GM19025 (cell line): ENCODE measurements around the gene RNF150.
A peak's percentile ranks its signal among the peaks of the same experiment; 100 is the strongest.
"Not testable (repeated sequence)": the region's sequence is repeated elsewhere in the genome, so short reads cannot be mapped to it uniquely, and the experiment has no call there.

Experiments
- ATAC-seq: cut with Tn5 transposase; IDR thresholded peaks from one replicate; pipeline ENCODE4 v1.9.1; 2021; ENCODE audit warnings: mild to moderate bottlenecking, low read depth, moderate library complexity; ENCODE audit not compliant: unreplicated experiment

The RNF150 gene

DNA sequence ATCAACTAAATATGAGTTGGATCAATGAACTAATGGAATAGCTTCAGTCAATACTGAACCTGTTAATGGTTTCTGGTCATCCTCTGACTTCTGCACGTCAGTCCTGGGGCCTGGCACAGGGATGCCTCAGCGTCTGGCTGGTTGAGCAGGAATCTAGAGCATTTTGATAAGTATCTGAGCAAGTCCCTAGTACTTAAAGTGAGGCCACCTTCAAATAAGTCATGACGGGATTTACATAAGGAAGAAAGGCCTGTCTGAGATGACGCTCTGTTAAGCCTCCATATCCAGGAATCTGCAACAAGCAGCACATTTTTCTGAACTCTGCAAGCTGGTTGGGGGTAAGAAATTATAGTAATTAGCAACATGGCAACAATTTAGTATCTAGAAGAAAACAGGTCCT is 293.9 kb downstream of the RNF150 start:
- ATAC-seq, result no peak

DNA sequence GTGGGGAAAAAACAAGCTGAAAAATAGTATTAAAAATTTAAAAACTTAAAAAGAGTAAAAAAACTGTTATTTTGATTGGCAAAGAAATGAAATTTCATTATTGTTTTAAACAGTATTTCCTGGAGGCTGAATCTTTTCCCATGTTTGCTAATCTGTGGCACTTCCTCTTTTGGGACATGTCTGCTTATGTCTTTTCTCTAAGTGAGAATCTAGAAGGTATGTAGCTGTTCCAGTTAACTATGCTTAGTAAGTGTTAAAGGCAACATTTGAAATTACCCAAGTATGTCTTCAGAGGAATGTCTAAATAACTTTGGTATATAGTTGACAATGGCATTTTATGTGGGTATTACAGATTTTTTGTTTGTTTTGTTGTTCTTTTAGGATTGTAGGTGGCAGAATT is 295.5 kb downstream of the RNF150 start:
- ATAC-seq, result no peak

DNA sequence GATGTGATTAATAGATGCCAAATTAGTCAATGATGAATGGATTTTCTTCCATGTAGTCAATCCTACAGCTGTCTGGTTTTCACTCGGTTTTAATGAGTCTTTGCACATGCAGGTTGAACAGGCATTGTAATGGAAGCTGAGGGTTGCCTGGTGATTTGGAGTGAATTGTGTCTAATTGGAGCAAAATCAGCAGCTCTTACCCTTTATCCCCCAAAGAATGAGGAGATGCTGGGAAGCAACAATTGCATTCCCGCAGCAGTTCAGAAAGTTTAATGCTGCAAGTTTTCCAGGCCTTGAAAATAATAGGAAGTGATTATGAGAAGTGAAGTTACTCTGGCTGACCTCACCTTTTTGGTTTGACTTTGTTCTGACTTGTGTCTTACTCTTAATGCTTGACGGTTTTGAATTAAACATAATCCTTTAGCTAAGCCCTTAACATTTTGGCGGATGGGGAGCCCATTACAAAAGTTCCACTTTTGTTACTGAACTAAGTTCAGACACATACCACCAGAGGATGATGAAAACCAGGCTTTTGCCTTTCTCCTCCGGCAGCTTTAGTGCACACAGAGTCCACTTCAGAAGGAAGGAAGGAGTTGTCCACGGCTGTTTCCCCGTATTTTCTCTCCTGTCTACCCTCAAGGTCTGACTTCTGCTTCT is 298.3 kb downstream of the RNF150 start:
- ATAC-seq, result no peak

DNA sequence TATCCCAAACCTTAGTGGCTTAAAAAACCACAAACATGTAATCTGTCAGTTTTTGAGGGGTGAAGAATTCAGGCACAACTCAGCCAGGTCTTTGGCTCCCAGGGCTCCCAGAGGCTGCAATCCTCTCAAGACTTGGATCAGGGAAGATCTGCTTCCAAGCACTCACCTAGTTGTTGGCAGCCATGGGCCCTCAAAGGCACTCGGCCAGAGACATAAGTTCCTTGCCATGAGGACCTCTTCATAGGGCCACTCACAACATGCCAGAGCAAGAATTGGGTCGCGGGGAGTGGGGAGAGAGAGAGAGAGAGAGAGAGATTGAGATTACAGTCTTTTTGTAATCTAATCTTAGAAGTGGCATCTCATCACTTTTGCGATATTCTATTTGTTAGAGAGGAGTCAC is 300.0 kb downstream of the RNF150 start:
- ATAC-seq, result no peak

DNA sequence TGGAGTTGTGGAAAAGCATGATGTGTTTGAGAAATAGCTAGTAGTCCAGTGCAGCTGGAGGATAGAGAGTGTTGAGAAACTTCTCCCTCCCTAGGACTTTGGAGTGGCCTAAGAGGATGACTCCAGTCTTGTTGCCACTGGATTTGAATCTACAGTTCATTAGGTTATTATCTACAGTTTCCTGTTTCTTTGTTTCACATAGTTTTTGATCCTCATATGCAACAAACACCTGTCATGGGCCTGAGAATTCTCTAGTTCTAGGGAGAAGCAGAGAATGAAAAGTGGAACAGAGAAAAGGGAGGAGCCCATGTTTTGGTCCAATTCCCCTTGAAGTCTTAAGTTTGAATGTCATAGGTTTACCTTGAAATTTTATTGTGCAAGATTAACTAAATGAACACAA is 303.4 kb downstream of the RNF150 start:
- ATAC-seq, result peak; percentile 55

DNA sequence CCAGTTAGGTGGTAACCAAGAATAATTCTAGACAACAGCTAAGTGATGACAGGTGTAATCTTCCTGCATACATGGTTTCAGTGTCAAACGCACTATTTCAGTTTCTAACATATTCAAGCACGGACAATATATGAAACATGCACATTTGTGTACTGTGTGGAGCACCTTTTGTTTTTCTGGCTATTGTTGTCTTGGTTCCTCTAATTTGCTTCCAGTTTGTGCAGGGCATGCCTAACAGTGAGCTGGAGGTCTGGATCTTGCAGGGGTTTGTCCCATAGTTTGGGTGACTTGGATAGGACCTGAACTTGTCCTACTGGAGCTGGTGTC is 306.6 kb downstream of the RNF150 start:
- no peak for ATAC-seq

DNA sequence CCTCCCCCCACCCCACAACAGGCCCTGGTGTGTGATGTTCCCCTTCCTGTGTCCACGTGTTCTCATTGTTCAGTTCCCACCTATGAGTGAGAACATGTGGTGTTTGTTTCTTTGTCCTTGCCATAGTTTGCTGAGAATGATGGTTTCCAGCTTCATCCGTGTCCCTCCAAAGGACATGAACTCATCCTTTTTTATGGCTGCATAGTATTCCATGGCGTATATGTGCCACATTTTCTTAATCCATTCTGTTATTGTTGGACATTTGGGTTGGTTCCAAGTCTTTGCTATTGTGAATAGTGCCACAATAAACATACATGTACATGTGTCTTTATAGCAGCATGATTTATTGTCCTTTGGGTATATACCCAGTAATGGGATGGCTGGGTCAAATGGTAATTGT is 312.7 kb downstream of the RNF150 start:
- ATAC-seq, result not testable (repeated sequence)

DNA sequence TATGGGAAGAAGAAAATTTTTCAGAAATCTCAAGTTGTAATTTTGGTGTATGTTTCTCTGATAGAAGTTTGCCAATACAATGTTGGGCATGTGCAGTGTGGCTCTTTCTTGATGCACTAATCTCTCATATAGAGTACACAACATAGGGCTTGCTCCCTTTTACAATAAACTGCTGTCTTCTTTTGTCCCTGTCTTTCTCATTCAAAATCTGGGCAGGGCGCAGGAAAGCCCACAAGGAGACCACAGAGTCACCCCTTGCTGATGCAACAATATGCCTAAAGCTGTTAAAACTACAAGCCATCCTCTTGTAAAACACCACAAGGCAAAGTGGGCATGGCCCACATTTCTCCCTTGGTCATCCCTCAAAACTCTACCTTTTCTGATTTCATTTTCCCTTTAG is 313.7 kb downstream of the RNF150 start:
- ATAC-seq, result no peak

DNA sequence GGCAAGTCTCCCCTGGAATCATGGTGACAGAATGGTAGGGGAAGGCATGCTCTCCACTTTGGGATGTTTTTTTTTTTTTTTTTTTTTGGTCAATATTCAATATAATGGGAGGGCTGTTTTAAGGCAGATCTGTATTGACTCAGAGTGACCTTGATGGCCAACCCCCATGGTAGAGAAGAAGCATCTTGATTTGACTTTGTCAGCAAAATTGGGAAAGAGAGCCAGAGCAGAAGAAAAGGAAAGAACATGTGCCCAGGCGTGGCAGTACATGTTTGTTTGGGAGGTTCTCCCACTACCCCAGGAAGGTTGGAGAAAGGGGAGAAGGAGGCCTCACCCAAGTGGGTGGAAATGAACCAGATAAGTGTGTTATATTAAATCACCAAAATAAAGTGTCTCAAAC is 314.8 kb downstream of the RNF150 start:
- no peak for ATAC-seq

DNA sequence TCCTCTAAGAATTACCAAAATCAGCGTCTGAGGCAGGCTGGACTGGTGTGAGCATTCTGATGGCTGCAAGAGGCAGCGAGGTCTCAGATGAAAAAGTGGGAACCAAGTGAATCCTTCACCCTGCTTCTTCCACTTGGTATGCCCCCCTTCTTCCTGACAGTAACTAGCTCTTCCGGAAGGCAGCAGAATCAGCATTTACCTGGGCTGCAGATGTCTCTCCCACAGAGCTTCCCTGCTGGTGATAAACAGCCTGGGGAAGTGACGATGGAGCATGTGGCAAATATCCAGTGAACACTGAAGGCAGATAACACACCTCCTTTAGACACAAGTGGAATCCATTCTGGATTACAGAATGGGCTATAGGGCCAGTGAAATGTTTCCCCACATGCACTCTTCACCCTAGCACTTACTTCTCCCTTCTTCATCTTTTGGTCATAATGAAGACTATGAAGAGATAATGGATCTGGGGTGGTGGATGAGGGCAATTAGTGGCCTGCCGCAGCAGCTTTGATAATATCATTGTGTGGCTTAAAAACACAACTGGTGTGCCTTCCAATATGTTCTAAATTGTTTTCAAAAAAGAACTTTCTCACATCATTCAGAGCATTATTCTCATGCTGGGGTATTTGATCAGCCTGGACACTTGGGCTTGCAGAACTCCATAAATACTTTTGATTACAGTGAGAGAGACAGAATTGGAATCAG is 316.3 kb downstream of the RNF150 start:
- no peak for ATAC-seq

DNA sequence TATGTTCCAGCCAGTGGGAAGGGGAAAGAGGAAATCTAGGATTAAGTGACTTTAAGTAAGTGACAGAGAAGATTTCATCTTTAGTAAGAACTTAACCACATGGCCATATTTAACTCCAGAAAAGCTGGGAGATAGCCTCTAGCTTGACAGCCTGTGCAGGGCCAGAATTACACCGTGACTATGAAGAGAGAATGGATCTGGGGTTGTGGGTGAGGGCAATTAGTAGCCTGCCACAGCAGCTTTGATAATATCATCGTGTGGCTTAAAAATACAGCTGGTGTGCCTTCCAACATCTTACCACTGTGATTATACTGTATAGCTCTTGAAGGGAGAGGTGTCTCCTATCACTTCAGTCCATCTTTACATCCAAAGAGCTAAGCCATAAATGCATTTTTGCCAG is 319.5 kb downstream of the RNF150 start:
- ATAC-seq, result no peak

DNA sequence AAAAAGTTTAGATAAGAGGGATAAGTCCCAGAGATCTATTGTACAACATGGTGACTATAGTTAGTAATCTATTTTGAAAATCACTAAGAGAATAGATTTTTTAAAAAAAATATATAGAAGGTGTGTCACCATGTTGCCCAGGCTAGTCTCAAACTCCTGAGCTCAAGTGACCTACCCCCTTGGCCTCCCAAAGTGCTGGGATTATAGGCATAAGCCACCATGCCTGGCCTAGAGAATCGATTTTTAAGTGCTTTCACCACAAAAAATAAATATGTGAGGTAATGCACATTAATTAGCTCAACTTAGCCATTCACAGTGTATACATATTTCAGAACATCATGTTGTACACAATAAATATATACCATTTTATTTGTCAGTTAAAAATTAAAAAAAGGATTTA is 320.4 kb downstream of the RNF150 start:
- ATAC-seq, result no peak

DNA sequence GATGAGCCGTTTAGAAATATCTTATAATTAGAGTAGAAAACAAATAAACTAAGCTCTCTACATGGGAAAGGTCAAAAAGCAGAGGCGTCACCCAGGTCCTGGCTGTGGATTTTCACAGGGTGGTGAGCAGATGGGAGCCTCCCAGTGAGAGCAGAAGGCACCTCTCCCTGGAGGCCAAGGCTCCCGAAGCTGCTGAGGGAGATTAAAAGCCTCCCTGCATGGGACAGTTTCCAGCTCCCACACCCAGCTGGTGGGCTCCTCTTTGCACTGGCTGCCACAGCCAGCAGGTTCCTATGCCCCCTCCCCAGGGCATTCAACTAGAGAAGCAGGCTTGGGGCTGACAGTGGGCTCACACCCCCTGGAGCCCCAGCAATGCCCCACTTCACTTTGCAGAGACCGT is 321.8 kb downstream of the RNF150 start:
- ATAC-seq, result no peak

DNA sequence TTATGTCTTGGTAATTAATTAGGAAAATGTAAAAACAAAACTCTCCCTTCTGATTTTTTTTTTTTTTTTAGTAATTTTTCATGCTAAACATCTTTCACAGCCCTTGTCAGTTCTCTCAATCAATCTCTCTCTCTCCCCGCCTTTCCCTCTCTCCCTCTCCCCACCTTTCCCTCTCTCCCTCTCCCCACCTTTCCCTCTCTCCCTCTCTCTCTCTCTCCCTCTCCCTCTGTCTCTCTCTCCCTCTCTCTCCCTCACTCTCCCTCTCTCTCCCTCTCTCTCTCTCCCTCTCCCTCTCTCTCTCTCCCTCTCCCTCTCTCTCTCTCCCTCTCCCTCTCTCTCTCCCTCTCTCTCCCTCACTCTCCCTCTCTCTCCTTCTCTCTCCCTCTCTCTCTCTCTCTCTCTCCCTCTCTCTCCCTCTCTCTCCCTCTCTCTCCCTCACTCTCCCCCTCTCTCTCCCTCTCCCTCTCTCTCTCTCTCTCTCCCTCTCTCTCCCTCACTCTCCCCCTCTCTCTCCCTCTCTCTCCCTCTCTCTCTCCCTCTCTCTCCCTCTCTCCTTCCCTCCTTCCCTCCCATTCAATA is 322.6 kb downstream of the RNF150 start:
- not testable (repeated sequence) for ATAC-seq
